ENCODE measurements around the gene TMEM156.

DNA sequence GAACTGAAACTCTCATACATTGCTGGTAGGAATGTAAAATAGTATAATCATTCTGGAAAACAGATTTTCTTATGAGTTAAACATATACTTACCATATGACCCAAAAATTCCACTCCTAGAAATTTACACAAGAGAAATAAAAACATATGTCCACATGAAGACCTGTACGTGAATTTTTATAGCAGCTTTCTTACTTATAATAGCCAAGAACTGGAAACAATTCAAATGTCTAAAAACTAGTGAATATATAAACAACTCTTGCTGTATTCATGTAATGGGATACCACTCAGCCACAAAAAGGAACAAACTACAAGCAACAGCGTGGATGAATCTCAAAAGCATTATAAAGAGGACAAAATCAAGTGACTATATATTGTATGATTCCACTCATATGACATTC lies 27.5 kb downstream of the TMEM156 start:
- TF ChIP-seq, protein P1, sequence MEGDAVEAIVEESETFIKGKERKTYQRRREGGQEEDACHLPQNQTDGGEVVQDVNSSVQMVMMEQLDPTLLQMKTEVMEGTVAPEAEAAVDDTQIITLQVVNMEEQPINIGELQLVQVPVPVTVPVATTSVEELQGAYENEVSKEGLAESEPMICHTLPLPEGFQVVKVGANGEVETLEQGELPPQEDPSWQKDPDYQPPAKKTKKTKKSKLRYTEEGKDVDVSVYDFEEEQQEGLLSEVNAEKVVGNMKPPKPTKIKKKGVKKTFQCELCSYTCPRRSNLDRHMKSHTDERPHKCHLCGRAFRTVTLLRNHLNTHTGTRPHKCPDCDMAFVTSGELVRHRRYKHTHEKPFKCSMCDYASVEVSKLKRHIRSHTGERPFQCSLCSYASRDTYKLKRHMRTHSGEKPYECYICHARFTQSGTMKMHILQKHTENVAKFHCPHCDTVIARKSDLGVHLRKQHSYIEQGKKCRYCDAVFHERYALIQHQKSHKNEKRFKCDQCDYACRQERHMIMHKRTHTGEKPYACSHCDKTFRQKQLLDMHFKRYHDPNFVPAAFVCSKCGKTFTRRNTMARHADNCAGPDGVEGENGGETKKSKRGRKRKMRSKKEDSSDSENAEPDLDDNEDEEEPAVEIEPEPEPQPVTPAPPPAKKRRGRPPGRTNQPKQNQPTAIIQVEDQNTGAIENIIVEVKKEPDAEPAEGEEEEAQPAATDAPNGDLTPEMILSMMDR (IDR thresholded peaks at IDR 0.05) = no peak
- TF ChIP-seq POLR2A (IDR thresholded peaks at IDR 0.05) = no peak

All from esophagus squamous epithelium (tissue), 4 donors.